H1 (cell line): ENCODE measurements around the gene SPECC1. TPM values are rescaled to one million over a fixed set of nuclear protein-coding genes. Genes with fewer than 3 reads are reported as not detected.

Source experiments
- CTCF ChIA-PET: fragments of 300-600 bp; sonication (Branson Sonifier 250); formaldehyde crosslinking; loops from one replicate; lab custom pipeline; 2021; ENCODE audit not compliant: partially characterized antibody; lab: Charles Lee
- POLR2A ChIA-PET: fragments of 300-600 bp; sonication (Branson Sonifier 250); formaldehyde crosslinking; loops from one replicate; lab custom pipeline; 2021; ENCODE audit warnings: inconsistent platforms; ENCODE audit not compliant: partially characterized antibody; lab: Charles Lee
- DNase-seq, 2 experiments: peaks; one replicate each; pipeline versions ENCODE4 v3.0.0 to v3.0.0-alpha.2; 2010 to 2022; ENCODE audit warnings: low spot score in 2 of 2, low read depth in 1 of 2, mixed read lengths in 1 of 2
- FAIRE-seq: peaks from 2 replicates; lab custom pipeline; 2011; peaks lifted over from hg19 to GRCh38; lab: Jason Lieb, UNC
- H2AFZ ChIP-seq: 2 replicates; pipeline ENCODE4 v1.8.1; 2012; ENCODE audit warnings: low read length, inconsistent platforms
- H2AK5ac ChIP-seq: 2 replicates; pipeline ENCODE4 v1.6.1; 2013; ENCODE audit warnings: low read depth, low read length
- H2BK120ac ChIP-seq: replicated peaks from 2 replicates; pipeline ENCODE3; 2013; ENCODE audit warnings: low read depth, low read length, inconsistent platforms
- H2BK12ac ChIP-seq: 2 replicates; pipeline ENCODE4 v1.6.1; 2013; ENCODE audit warnings: low read depth, low read length
- H2BK15ac ChIP-seq: 2 replicates; pipeline ENCODE4 v1.6.1; 2013; ENCODE audit warnings: low read length
- H2BK20ac ChIP-seq: 2 replicates; pipeline ENCODE4 v1.6.1; 2013; ENCODE audit warnings: low read length
- H2BK5ac ChIP-seq: 2 replicates; pipeline ENCODE4 v1.6.1; 2013; ENCODE audit warnings: low read depth, low read length
- H3K14ac ChIP-seq: 2 replicates; pipeline ENCODE4 v1.6.1; 2013; ENCODE audit warnings: inconsistent platforms; ENCODE audit not compliant: insufficient read length
- H3K18ac ChIP-seq: 2 replicates; pipeline ENCODE4 v1.6.1; 2013; ENCODE audit warnings: low read length; ENCODE audit errors: extremely low read depth
- H3K23ac ChIP-seq: 2 replicates; pipeline ENCODE4 v1.6.1; 2013; ENCODE audit warnings: inconsistent platforms; ENCODE audit not compliant: insufficient read length
- H3K23me2 ChIP-seq: 2 replicates; pipeline ENCODE4 v1.6.1; 2013; ENCODE audit warnings: low read depth, low read length
- H3K27ac ChIP-seq: 2 replicates; pipeline ENCODE4 v1.6.1; 2011; ENCODE audit warnings: low read depth, low read length, inconsistent platforms
- H3K27me3 ChIP-seq, 4 experiments: replicated peaks in 1 of 4; 1 replicate in 1 of 4; 2 replicates in 3 of 4; pipeline versions ENCODE4 v1.6.1 to v1.8.1; 2011 to 2013; ENCODE audit warnings: low read length in 3 of 4, mild to moderate bottlenecking in 3 of 4, inconsistent platforms in 2 of 4, mixed read lengths in 2 of 4, moderate library complexity in 1 of 4; ENCODE audit not compliant: control insufficient read depth in 3 of 4, insufficient read depth in 3 of 4; ENCODE audit errors: extremely low read depth in 1 of 4
- H3K36me3 ChIP-seq, 4 experiments: 2 replicates each; pipeline versions ENCODE4 v1.6.1 to v1.8.1; 2011 to 2013; ENCODE audit warnings: mild to moderate bottlenecking in 4 of 4, low read length in 3 of 4, moderate library complexity in 2 of 4, control low read depth in 1 of 4, inconsistent platforms in 1 of 4; ENCODE audit not compliant: insufficient read depth in 4 of 4, control insufficient read depth in 2 of 4
- H3K4ac ChIP-seq: replicated peaks from 2 replicates; pipeline ENCODE3; 2013; ENCODE audit warnings: low read length, low read depth, mixed read lengths, inconsistent platforms; ENCODE audit not compliant: insufficient read length
- H3K4me1 ChIP-seq, 4 experiments: replicated peaks in 1 of 4; 1 replicate in 1 of 4; 2 replicates in 3 of 4; pipeline versions ENCODE4 v1.6.1 to v1.8.1; 2011 to 2013; ENCODE audit warnings: low read length in 3 of 4, inconsistent platforms in 2 of 4, mixed read lengths in 1 of 4; ENCODE audit not compliant: insufficient read depth in 4 of 4, control insufficient read depth in 3 of 4
- H3K4me2 ChIP-seq, 2 experiments: 2 replicates each; pipeline versions ENCODE4 v1.6.1 to v1.8.1; 2011 to 2013; ENCODE audit warnings: low read depth in 2 of 2, low read length in 2 of 2, control low read depth in 1 of 2, inconsistent platforms in 1 of 2, mild to moderate bottlenecking in 1 of 2; ENCODE audit not compliant: insufficient read depth in 1 of 2
- H3K4me3 ChIP-seq, 4 experiments: fragments of 200-600, 300-600 bp in 1 of 4; sonication (generic), shearing (Covaris generic), sonication (Bioruptor Twin) in 1 of 4; 2 replicates each; pipeline versions ENCODE4 v1.5.1 to v1.8.1; 2011 to 2016; ENCODE audit warnings: low read length in 4 of 4, low read depth in 3 of 4, control low read depth in 2 of 4, inconsistent platforms in 2 of 4, mild to moderate bottlenecking in 2 of 4, mixed read lengths in 1 of 4, moderate library complexity in 1 of 4; ENCODE audit not compliant: insufficient read depth in 2 of 4; ENCODE audit errors: extremely low read depth in 1 of 4
- H3K56ac ChIP-seq: replicated peaks from 2 replicates; pipeline ENCODE3; 2013; ENCODE audit warnings: low read depth, mild to moderate bottlenecking, mixed read lengths, low read length, inconsistent platforms; ENCODE audit not compliant: insufficient read length
- H3K79me1 ChIP-seq: 2 replicates; pipeline ENCODE4 v1.6.1; 2013; ENCODE audit warnings: low read depth, low read length, control low read depth
- H3K79me2 ChIP-seq, 2 experiments: 2 replicates each; pipeline versions ENCODE4 v1.6.1 to v1.8.1; 2012 to 2013; ENCODE audit warnings: low read length in 2 of 2, mild to moderate bottlenecking in 2 of 2, inconsistent platforms in 1 of 2; ENCODE audit not compliant: insufficient read depth in 2 of 2, control insufficient read depth in 1 of 2
- H3K9ac ChIP-seq, 4 experiments: replicated peaks in 1 of 4; 1 replicate in 1 of 4; 2 replicates in 3 of 4; pipeline versions ENCODE4 v1.6.1 to v1.8.1; 2011 to 2013; ENCODE audit warnings: low read depth in 3 of 4, low read length in 3 of 4, control low read depth in 2 of 4, mild to moderate bottlenecking in 2 of 4, moderate library complexity in 2 of 4, inconsistent platforms in 1 of 4; ENCODE audit errors: extremely low read depth in 1 of 4
- H3K9me3 ChIP-seq, 2 experiments: 2 replicates each; pipeline versions ENCODE4 v1.6.1 to v1.8.1; 2012 to 2013; ENCODE audit warnings: mild to moderate bottlenecking in 2 of 2, moderate library complexity in 2 of 2, control low read depth in 1 of 2, inconsistent platforms in 1 of 2, low read depth in 1 of 2, low read length in 1 of 2, mixed read lengths in 1 of 2; ENCODE audit not compliant: insufficient read depth in 2 of 2
- H4K20me1 ChIP-seq, 2 experiments: replicated peaks in 1 of 2; 2 replicates each; pipeline versions ENCODE3 to v1.8.1; 2011 to 2013; ENCODE audit warnings: inconsistent platforms in 2 of 2, low read length in 2 of 2, mild to moderate bottlenecking in 1 of 2; ENCODE audit not compliant: insufficient read depth in 2 of 2, control insufficient read depth in 1 of 2
- H4K5ac ChIP-seq: 2 replicates; pipeline ENCODE4 v1.6.1; 2013; ENCODE audit warnings: low read length, low read depth, mixed read lengths, inconsistent platforms; ENCODE audit not compliant: insufficient read length
- H4K8ac ChIP-seq: 2 replicates; pipeline ENCODE4 v1.8.0; 2013; ENCODE audit warnings: mild to moderate bottlenecking, moderate library complexity, low read length, inconsistent platforms; ENCODE audit not compliant: insufficient read depth; ENCODE audit errors: extremely low read depth
- H4K91ac ChIP-seq: replicated peaks from 2 replicates; pipeline ENCODE3; 2013; ENCODE audit warnings: low read length, mixed read lengths, inconsistent platforms; ENCODE audit not compliant: insufficient read length
- CHD1 ChIP-seq: IDR thresholded peaks from 2 replicates; pipeline ENCODE4 v1.6.1; 2012; ENCODE audit warnings: low read depth, low read length, improper control_type of control experiment
- MAFK ChIP-seq: IDR thresholded peaks from 2 replicates; pipeline ENCODE4 v1.6.1; 2012; ENCODE audit warnings: low read depth, mild to moderate bottlenecking, improper control_type of control experiment, low read length
- POLR2A ChIP-seq, 2 experiments: IDR thresholded peaks; 1 replicate in 1 of 2; 2 replicates in 1 of 2; pipeline ENCODE4 v1.6.1; 2011; ENCODE audit warnings: low read depth in 2 of 2, low read length in 2 of 2, mild to moderate bottlenecking in 2 of 2; ENCODE audit errors: control extremely low read depth in 1 of 2
- RNF2 ChIP-seq: fragments of 200-900, 300-1000 bp; sonication (generic); IDR thresholded peaks from 2 replicates; pipeline ENCODE4 v1.7.1; 2016; ENCODE audit warnings: borderline replicate concordance, low read depth, mild to moderate bottlenecking, antibody characterized with exemption, low read length; ENCODE audit not compliant: poor library complexity, severe bottlenecking; ENCODE audit errors: missing control alignments
- RXRA ChIP-seq: IDR thresholded peaks from 2 replicates; pipeline ENCODE4 v1.6.1; 2011; ENCODE audit warnings: low read depth, mild to moderate bottlenecking, low read length, moderate library complexity; ENCODE audit not compliant: insufficient read depth
- SP1 ChIP-seq: IDR thresholded peaks from 2 replicates; pipeline ENCODE4 v1.6.1; 2011; ENCODE audit warnings: low read depth, low read length
- SUZ12 ChIP-seq: fragments of 200-600 bp; sonication (generic); IDR thresholded peaks from 2 replicates; pipeline ENCODE4 v1.6.1; 2012; ENCODE audit warnings: mild to moderate bottlenecking, inconsistent platforms, low read length, moderate library complexity, mixed read lengths
- TBP ChIP-seq: IDR thresholded peaks from 2 replicates; pipeline ENCODE4 v1.6.1; 2011; ENCODE audit warnings: low read depth, low read length, improper control_type of control experiment
- WGBS, 2 experiments: shearing (Covaris generic) in 1 of 2; methylation state at CpG; one replicate each; pipeline versions ENCODE4 v1.1.6 to v1.1.7; 2013 to 2015; ENCODE audit warnings: low lambda C conversion rate in 2 of 2, mixed read lengths in 2 of 2, inconsistent platforms in 1 of 2, low coverage in 1 of 2, missing lambda C conversion rate in 1 of 2; ENCODE audit not compliant: insufficient replicate concordance in 2 of 2, insufficient coverage in 1 of 2, insufficient read length in 1 of 2; ENCODE audit errors: extremely low coverage in 1 of 2, missing lambda C conversion rate in 1 of 2; 5-methylcytosine and 5-hydroxymethylcytosine counted together
- polyA plus RNA-seq, 7 experiments: library from polyadenylated mRNA; depleted of rRNA in 3 of 7; stranded (reverse) in 5 of 7; unstranded in 2 of 7; fragments of >200 nt in 5 of 7; fragments of 200-250 nt in 2 of 7; gene quantifications; 1 replicate in 5 of 7; 2 replicates in 1 of 7; 4 replicates in 1 of 7; pipeline versions ENCODE4 v1.2.1 to v1.2.3, GENCODE V29; 2011 to 2013; ENCODE audit warnings: missing spikeins in 2 of 7, mixed read lengths in 2 of 7
- total RNA-seq: library from RNA; stranded (reverse); fragmentation: NEBNext Ultra II Directional; extraction: Animal tissue kit (Norgen Biotek cat#: 25700); gene quantifications from 2 replicates; pipeline ENCODE4 v1.2.1, GENCODE V29; 2021
- TF ChIP-seq, protein P1 (sequence below): IDR thresholded peaks from 2 replicates; pipeline ENCODE4 v1.6.1; 2011; ENCODE audit warnings: low read depth, mild to moderate bottlenecking, low read length; ENCODE audit not compliant: insufficient read depth

Gene SPECC1
- total and polyA plus RNA-seq, 2 of the 8 experiments (the other 6 are each of a cell fraction or from before 2014, with no cell fraction given), result 35.8 to 87.9 TPM

DNA sequence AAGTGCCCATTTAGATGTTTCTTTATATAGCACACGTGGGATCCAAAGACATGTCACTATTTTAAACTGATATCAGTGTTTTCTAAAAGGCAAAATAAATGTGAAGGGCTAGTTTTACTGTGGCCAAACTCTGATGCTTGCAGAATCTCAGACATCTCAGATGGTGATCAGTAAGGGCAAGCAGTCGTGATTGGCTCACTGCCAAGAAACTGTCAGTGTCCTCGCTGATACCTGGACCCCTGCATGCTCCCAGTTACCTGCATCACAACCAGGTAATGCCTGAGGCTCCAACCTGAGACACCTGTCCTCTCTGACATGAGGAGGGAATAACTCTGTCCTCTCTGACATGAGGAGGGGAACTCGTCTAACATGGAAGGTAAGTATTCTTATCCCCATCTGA lies 114.0 kb downstream of the SPECC1 start:
- FAIRE-seq (no peak), DNase-seq (no peak)
- H2AFZ ChIP-seq, result no peak overlapping the region
- H3K18ac ChIP-seq, result no peak overlapping the region
- H3K4ac ChIP-seq, result no peak overlapping the region
- no peak overlapping the region for H3K14ac ChIP-seq
- H3K9ac ChIP-seq, result no peak overlapping the region
- no peak overlapping the region for H2BK15ac ChIP-seq
- H2BK5ac ChIP-seq, result no peak overlapping the region
- no peaks in the 10 kb centered on the region for H3K79me2 ChIP-seq
- no peaks in the 10 kb centered on the region for H3K27me3 ChIP-seq
- H3K23ac ChIP-seq, result no peak overlapping the region
- no peaks in the 10 kb centered on the region for H3K79me1 ChIP-seq
- H4K5ac ChIP-seq, result no peak overlapping the region
- WGBS, 2 experiments, result 85% methylated on average over 4 of the region's 4 CpGs; no CpG with 5 or more reads in 1 of the 2 experiments
- no peaks in the 10 kb centered on the region for H3K36me3 ChIP-seq
- H2BK120ac ChIP-seq, result no peak overlapping the region
- peaks cover 0 to 2% (median 0%) of the 10 kb centered on the region in 4 experiments; a peak in 2 of 7 replicates for H3K4me1 ChIP-seq
- H3K23me2 ChIP-seq, result no peaks in the 10 kb centered on the region
- no peak overlapping the region for H4K8ac ChIP-seq
- CTCF ChIA-PET, result interaction anchor here (2.2 to 3.7 kb wide), 2 partner anchors 87 to 105 kb away, joined by 7 to 26 read pairs; no protein-coding TSS in a partner anchor
- H2AK5ac ChIP-seq, result no peak overlapping the region; the same call in 1 of the 2 replicates
- POLR2A ChIA-PET, result no interaction called here
- no peak overlapping the region for H2BK12ac ChIP-seq
- H2BK20ac ChIP-seq, result no peak overlapping the region
- H3K27ac ChIP-seq, result no peak overlapping the region
- no peak overlapping the region for H3K56ac ChIP-seq
- H3K4me2 ChIP-seq, result no peak overlapping the region
- H4K20me1 ChIP-seq, result no peaks in the 10 kb centered on the region
- H3K9me3 ChIP-seq, result no peaks in the 10 kb centered on the region
- H3K4me3 ChIP-seq, result no peak overlapping the region
- no peak overlapping the region for H4K91ac ChIP-seq
- TF ChIP-seq, protein P1, sequence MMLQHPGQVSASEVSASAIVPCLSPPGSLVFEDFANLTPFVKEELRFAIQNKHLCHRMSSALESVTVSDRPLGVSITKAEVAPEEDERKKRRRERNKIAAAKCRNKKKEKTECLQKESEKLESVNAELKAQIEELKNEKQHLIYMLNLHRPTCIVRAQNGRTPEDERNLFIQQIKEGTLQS, result no peak
- TF ChIP-seq SUZ12 (no peak), TBP (no peak), MAFK (no peak), POLR2A (IDR thresholded peaks at IDR 0.05; ENCODE audit: control extremely low read depth in 1 of 2, low read depth in 2 of 2, low read length in 2 of 2) (no peak), SP1 (no peak), RXRA (no peak), CHD1 (no peak), RNF2 (no peak)
